OCI-LY3 (cell line): Measurements from ENCODE around the gene SIRPB2.

Experiments
- H2AFZ ChIP-seq: fragments of 200-600, 300-600 bp; shearing (Covaris generic); 2 replicates; pipeline ENCODE4 v1.6.0; 2014; ENCODE audit warnings: antibody characterized with exemption, low read depth, low read length
- H3K27ac ChIP-seq: fragments of 200-600, 300-600 bp; sonication (generic); 2 replicates; pipeline ENCODE4 v1.5.1; 2014; ENCODE audit warnings: mild to moderate bottlenecking, low read length, moderate library complexity, mixed read lengths
- H3K27me3 ChIP-seq: fragments of 200-600, 300-600 bp; sonication (generic); 2 replicates; pipeline ENCODE4 v1.6.1; 2014; ENCODE audit warnings: low read depth, low read length, mixed read lengths
- H3K36me3 ChIP-seq: fragments of 200-600, 300-600 bp; sonication (generic); replicated peaks from 2 replicates; pipeline ENCODE3; 2014; ENCODE audit warnings: low read depth, low read length, mixed read lengths
- H3K4me1 ChIP-seq: fragments of 300-600, 200-600 bp; sonication (generic); 2 replicates; pipeline ENCODE4 v1.6.1; 2014; ENCODE audit warnings: low read length, mixed read lengths
- H3K4me2 ChIP-seq: fragments of 200-600, 300-600 bp; sonication (generic); 2 replicates; pipeline ENCODE4 v1.6.1; 2014; ENCODE audit warnings: low read length, mixed read lengths
- H3K4me3 ChIP-seq: fragments of 300-600, 200-600 bp; sonication (generic); 2 replicates; pipeline ENCODE4 v1.5.1; 2014; ENCODE audit warnings: antibody characterized with exemption, mild to moderate bottlenecking, low read length, moderate library complexity
- H3K79me2 ChIP-seq: fragments of 300-600, 200-600 bp; shearing (Covaris generic); 2 replicates; pipeline ENCODE4 v1.6.1; 2014; ENCODE audit warnings: mild to moderate bottlenecking, low read length, mixed read lengths
- H3K9ac ChIP-seq: fragments of 300-600, 200-600 bp; shearing (Covaris generic); 2 replicates; pipeline ENCODE4 v1.6.0; 2014; ENCODE audit warnings: mild to moderate bottlenecking, low read length, moderate library complexity
- H3K9me3 ChIP-seq: fragments of 200-600, 300-600 bp; shearing (Covaris generic); 2 replicates; pipeline ENCODE4 v1.6.1; 2014; ENCODE audit warnings: low read length, mixed read lengths; ENCODE audit not compliant: insufficient read depth
- H4K20me1 ChIP-seq: fragments of 200-600, 300-600 bp; sonication (generic); 2 replicates; pipeline ENCODE4 v1.6.1; 2016; ENCODE audit warnings: low read length, mixed read lengths; ENCODE audit not compliant: insufficient read depth
- CTCF ChIP-seq: fragments of 200-600, 300-600 bp; sonication (generic); IDR thresholded peaks from 2 replicates; pipeline ENCODE4 v1.5.1; 2014; ENCODE audit warnings: antibody characterized with exemption, low read length, low read depth
- EZH2phosphoT487 ChIP-seq: fragments of 200-600 bp; shearing (Covaris generic); IDR thresholded peaks from 2 replicates; pipeline ENCODE4 v1.6.1; 2018; ENCODE audit warnings: antibody characterized with exemption, mixed run types, low read depth

SIRPB2 gene

GRCh38 chr20:1448081-1448620 is 43.1 kb downstream of the SIRPB2 start:
- no peaks in the 10 kb centered on the region for H3K9me3 ChIP-seq
- peaks cover 79% of the 10 kb centered on the region for H3K36me3 ChIP-seq
- no peaks in the 10 kb centered on the region for H3K4me1 ChIP-seq
- H3K27ac ChIP-seq, result no peak overlapping the region
- no peaks in the 10 kb centered on the region for H3K79me2 ChIP-seq
- no peak for TF ChIP-seq CTCF
- TF ChIP-seq EZH2phosphoT487, result no peak
- H4K20me1 ChIP-seq, result no peaks in the 10 kb centered on the region
- no peak overlapping the region for H3K4me3 ChIP-seq
- no peak overlapping the region for H3K9ac ChIP-seq
- H2AFZ ChIP-seq, result no peak overlapping the region
- H3K27me3 ChIP-seq, result no peaks in the 10 kb centered on the region
- no peak overlapping the region for H3K4me2 ChIP-seq

- H3K4me3 ChIP-seq, result no peak overlapping the region
- no peaks in the 10 kb centered on the region for H4K20me1 ChIP-seq
- H3K27me3 ChIP-seq, result no peaks in the 10 kb centered on the region
- peaks cover 74% of the 10 kb centered on the region for H3K36me3 ChIP-seq
- no peak overlapping the region for H3K9ac ChIP-seq
- TF ChIP-seq CTCF, result no peak
- TF ChIP-seq EZH2phosphoT487, result no peak
- H2AFZ ChIP-seq, result no peak overlapping the region
- H3K9me3 ChIP-seq, result no peaks in the 10 kb centered on the region
- no peak overlapping the region for H3K27ac ChIP-seq
- no peaks in the 10 kb centered on the region for H3K4me1 ChIP-seq
- H3K4me2 ChIP-seq, result no peak overlapping the region
- H3K79me2 ChIP-seq, result no peaks in the 10 kb centered on the region
These were observed 44.7 kb downstream of the SIRPB2 start for GRCh38 chr20:1446536-1446935.

- Histone ChIP-seq H3K79me2 (no peaks in the 10 kb centered on the region), H2AFZ (no peak overlapping the region), H3K9me3 (no peaks in the 10 kb centered on the region), H3K4me3 (no peak overlapping the region), H3K4me1 (no peaks in the 10 kb centered on the region), H4K20me1 (no peaks in the 10 kb centered on the region), H3K27ac (no peak overlapping the region), H3K36me3 (peaks cover 51% of the 10 kb centered on the region), H3K27me3 (no peaks in the 10 kb centered on the region), H3K9ac (no peak overlapping the region), H3K4me2 (no peak overlapping the region)
- no peak for TF ChIP-seq EZH2phosphoT487
- TF ChIP-seq CTCF, result no peak
These were observed 48.1 kb downstream of the SIRPB2 start for GRCh38 chr20:1443085-1443484.

GRCh38 chr20:1442304-1442703 is 48.9 kb downstream of the SIRPB2 start:
- Histone ChIP-seq H2AFZ (no peak overlapping the region), H3K27me3 (no peaks in the 10 kb centered on the region), H3K9me3 (no peaks in the 10 kb centered on the region), H3K27ac (no peak overlapping the region), H3K79me2 (no peaks in the 10 kb centered on the region), H3K4me2 (no peak overlapping the region), H3K4me1 (no peaks in the 10 kb centered on the region), H4K20me1 (no peaks in the 10 kb centered on the region), H3K4me3 (no peak overlapping the region), H3K9ac (no peak overlapping the region), H3K36me3 (peaks cover 48% of the 10 kb centered on the region)
- TF ChIP-seq EZH2phosphoT487 (no peak), CTCF (no peak)
